ENCODE measurements around the gene COL8A1. TPM values are rescaled to one million over a fixed set of nuclear protein-coding genes. Genes with fewer than 3 reads are reported as not detected.

Gene COL8A1
- total RNA-seq, 1 experiment from 2014 or later, result 86.6 TPM

- DNase-seq (ENCODE audit: low read depth), result no peak
Measured at GRCh38 chr3:99794485-99794884, 156.1 kb downstream of the COL8A1 start.

GRCh38 chr3:99795573-99795972 lies 157.2 kb downstream of the COL8A1 start:
- no peak for DNase-seq (ENCODE audit: low read depth)

GRCh38 chr3:99799422-99799821 lies 161.0 kb downstream of the COL8A1 start:
- no peak for DNase-seq (ENCODE audit: low read depth)

GRCh38 chr3:99803297-99803696 lies 164.9 kb downstream of the COL8A1 start:
- DNase-seq (ENCODE audit: low read depth), result no peak

- DNase-seq (ENCODE audit: low read depth), result no peak
Measured at GRCh38 chr3:99805160-99805559, 166.8 kb downstream of the COL8A1 start.

- peak; percentile 77 for DNase-seq (ENCODE audit: low read depth)
Measured at GRCh38 chr3:99808163-99808794, 169.9 kb downstream of the COL8A1 start.

- DNase-seq (ENCODE audit: low read depth), result no peak
Measured at GRCh38 chr3:99809565-99809964, 171.2 kb downstream of the COL8A1 start.

- no peak for DNase-seq (ENCODE audit: low read depth)
Measured at GRCh38 chr3:99810403-99810802, 172.0 kb downstream of the COL8A1 start.

- no peak for DNase-seq (ENCODE audit: low read depth)
Measured at GRCh38 chr3:99817047-99817436, 178.6 kb downstream of the COL8A1 start.

- DNase-seq (ENCODE audit: low read depth), result peak; percentile 90
Measured at GRCh38 chr3:99817437-99818240, 179.2 kb downstream of the COL8A1 start, which contains the start of gene CMSS1. Gene CMSS1, plus strand, starts transcription at chr3:99817862.

GRCh38 chr3:99818818-99819217 lies 180.4 kb downstream of the COL8A1 start:
- DNase-seq (ENCODE audit: low read depth), result no peak

GRCh38 chr3:99823723-99824711 lies 185.6 kb downstream of the COL8A1 start:
- DNase-seq (ENCODE audit: low read depth), result no peak

- peak; percentile 43 for DNase-seq (ENCODE audit: low read depth)
Measured at GRCh38 chr3:99825004-99825640, 186.7 kb downstream of the COL8A1 start.

- no peak for DNase-seq (ENCODE audit: low read depth)
Measured at GRCh38 chr3:99829844-99830243, 191.4 kb downstream of the COL8A1 start.

- DNase-seq (ENCODE audit: low read depth), result no peak
Measured at GRCh38 chr3:99833617-99834205, 195.3 kb downstream of the COL8A1 start.

- no peak for DNase-seq (ENCODE audit: low read depth)
Measured at GRCh38 chr3:99834211-99834957, 196.0 kb downstream of the COL8A1 start.

GRCh38 chr3:99836681-99837080 lies 198.3 kb downstream of the COL8A1 start:
- no peak for DNase-seq (ENCODE audit: low read depth)

- no peak for DNase-seq (ENCODE audit: low read depth)
Measured at GRCh38 chr3:99837715-99838114, 199.3 kb downstream of the COL8A1 start.

GRCh38 chr3:99838755-99839154 lies 200.4 kb downstream of the COL8A1 start:
- DNase-seq (ENCODE audit: low read depth), result no peak

- DNase-seq (ENCODE audit: low read depth), result no peak
Measured at GRCh38 chr3:99839613-99840012, 201.2 kb downstream of the COL8A1 start.
